G401.6 (cell line): ENCODE data around the gene CXCR2.
"Not testable (repeated sequence)": the region's sequence is repeated elsewhere in the genome, so short reads cannot be mapped to it uniquely, and the experiment has no call there.

Experiments
- FAIRE-seq: peaks from 2 replicates; lab custom pipeline; 2012; peaks lifted over from hg19 to GRCh38; lab: Jason Lieb, UNC

Gene CXCR2

GRCh38 chr2:218125626-218126080 lies at the start of gene CXCR2:
TSS of gene CXCR2 (plus strand) at chr2:218126028. CDS start at chr2:218134802, 8,774 bp downstream.
- FAIRE-seq, result no peak

GRCh38 chr2:218077464-218078216 lies 48.2 kb upstream of the CXCR2 start:
- no peak for FAIRE-seq

GRCh38 chr2:218079943-218080913 lies 45.6 kb upstream of the CXCR2 start:
- FAIRE-seq, result no peak

- FAIRE-seq, result no peak
Measured at GRCh38 chr2:218081063-218081462, 44.8 kb upstream of the CXCR2 start.

GRCh38 chr2:218081695-218082094 lies 44.1 kb upstream of the CXCR2 start:
- FAIRE-seq, result no peak

- no peak for FAIRE-seq
Measured at GRCh38 chr2:218082586-218083351, 43.1 kb upstream of the CXCR2 start.

GRCh38 chr2:218083352-218083676 lies 42.5 kb upstream of the CXCR2 start:
- FAIRE-seq, result no peak

- FAIRE-seq, result no peak
Measured at GRCh38 chr2:218086478-218086877, 39.4 kb upstream of the CXCR2 start.

- FAIRE-seq, result no peak
Measured at GRCh38 chr2:218089259-218089658, 36.6 kb upstream of the CXCR2 start.

GRCh38 chr2:218091746-218092145 lies 34.1 kb upstream of the CXCR2 start:
- FAIRE-seq, result no peak

- FAIRE-seq, result no peak
Measured at GRCh38 chr2:218093879-218094278, 31.9 kb upstream of the CXCR2 start.

- FAIRE-seq, result no peak
Measured at GRCh38 chr2:218095853-218096252, 30.0 kb upstream of the CXCR2 start.

GRCh38 chr2:218097975-218098374 lies 27.9 kb upstream of the CXCR2 start:
- no peak for FAIRE-seq

GRCh38 chr2:218108834-218109233 lies 17.0 kb upstream of the CXCR2 start:
- FAIRE-seq, result not testable (repeated sequence)

- FAIRE-seq, result not testable (repeated sequence)
Measured at GRCh38 chr2:218121789-218122188, 4.0 kb upstream of the CXCR2 start.

GRCh38 chr2:218122286-218122685 lies 3.5 kb upstream of the CXCR2 start:
- FAIRE-seq, result not testable (repeated sequence)

- FAIRE-seq, result no peak
Measured at GRCh38 chr2:218123986-218124385, 1.8 kb upstream of the CXCR2 start.

- FAIRE-seq, result no peak
Measured at GRCh38 chr2:218125095-218125494, 733 bp upstream of the CXCR2 start.

- FAIRE-seq, result no peak
Measured at GRCh38 chr2:218127929-218128455, 2.2 kb downstream of the CXCR2 start.

- no peak for FAIRE-seq
Measured at GRCh38 chr2:218128781-218129457, 3.1 kb downstream of the CXCR2 start.

- FAIRE-seq, result no peak
Measured at GRCh38 chr2:218129458-218130135, 3.8 kb downstream of the CXCR2 start.
